Stimulated activated CD4-positive, alpha-beta T cell treated with anti-CD3 and anti-CD28 coated beads, Interleukin-4, amount 100 ng/mL, for 4 hours (primary cell): ENCODE data around the gene HAUS6.
"Not testable (repeated sequence)": the region's sequence is repeated elsewhere in the genome, so short reads cannot be mapped to it uniquely, and the experiment has no call there.

ENCODE experiments used
- DNase-seq, 2 experiments: peaks; one replicate each; pipeline ENCODE4 v3.0.0-alpha.2; 2020

The HAUS6 gene

DNA sequence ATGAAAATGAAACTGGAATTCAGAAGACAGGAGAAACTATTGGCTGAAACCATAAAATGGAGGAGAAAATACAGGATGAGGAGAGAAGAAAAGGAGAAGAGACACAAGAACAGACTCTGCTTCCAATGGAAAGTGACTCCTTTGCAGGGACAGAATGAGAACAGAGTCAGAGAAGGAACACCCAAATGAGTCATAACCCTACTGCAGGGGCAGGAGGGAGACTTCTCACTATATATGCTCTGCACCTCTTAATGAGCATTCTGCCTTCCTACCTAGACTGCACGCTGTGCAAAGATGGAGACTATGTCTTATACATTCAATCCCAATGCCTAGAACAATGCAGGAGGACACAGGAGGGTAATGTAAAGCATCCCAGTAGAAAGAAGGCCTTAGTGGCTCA is 71.8 kb downstream of the HAUS6 start:
- DNase-seq: no peak

DNA sequence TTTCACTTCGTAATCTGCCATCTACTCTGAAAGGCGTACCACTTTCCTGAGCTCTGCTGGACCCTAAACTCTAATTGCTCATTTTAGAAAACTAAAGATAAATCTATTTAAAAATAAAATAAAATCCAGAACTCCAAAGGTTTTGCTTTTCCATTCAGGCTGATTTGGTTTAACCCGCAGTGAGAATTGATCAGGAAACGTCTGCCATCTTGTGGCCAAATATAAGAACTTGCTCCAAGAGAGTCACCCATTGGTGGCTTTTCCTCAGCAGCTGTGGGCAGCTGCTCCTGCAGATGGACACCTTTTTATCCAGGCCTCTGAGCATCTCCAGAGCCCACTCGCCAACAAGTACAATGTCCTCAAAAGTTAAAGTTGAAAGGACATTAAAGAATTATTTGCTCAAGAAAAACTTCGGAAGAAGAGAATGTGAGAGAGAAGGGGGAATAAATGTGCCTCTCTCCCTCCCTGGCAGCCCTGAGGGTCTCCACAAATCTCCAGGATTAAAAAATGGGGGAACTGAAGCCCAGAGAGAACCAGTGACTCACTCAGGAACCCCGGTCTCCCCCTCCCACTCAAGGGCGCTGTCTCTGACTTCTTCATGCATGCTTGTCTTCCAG is 73.8 kb downstream of the HAUS6 start:
- DNase-seq: no peak

DNA sequence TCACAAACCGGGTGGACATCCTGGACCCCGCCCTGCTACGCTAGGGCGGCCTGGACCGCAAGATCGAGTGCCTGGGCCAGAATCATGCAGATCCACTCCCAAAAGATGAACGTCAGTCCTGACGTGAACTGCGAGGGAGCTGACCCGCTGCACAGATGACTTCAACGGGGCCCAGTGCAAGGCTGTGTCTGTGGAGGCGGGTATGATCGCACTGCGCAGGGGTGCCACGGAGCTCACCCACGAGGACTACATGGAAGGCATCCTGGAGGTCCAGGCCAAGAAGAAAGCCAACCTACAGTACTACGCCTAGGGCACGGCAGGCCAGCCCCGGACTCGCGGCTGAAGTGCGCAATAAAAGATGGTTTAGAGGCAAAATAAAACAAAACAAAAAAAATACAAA is 74.9 kb downstream of the HAUS6 start:
- DNase-seq: no peak

DNA sequence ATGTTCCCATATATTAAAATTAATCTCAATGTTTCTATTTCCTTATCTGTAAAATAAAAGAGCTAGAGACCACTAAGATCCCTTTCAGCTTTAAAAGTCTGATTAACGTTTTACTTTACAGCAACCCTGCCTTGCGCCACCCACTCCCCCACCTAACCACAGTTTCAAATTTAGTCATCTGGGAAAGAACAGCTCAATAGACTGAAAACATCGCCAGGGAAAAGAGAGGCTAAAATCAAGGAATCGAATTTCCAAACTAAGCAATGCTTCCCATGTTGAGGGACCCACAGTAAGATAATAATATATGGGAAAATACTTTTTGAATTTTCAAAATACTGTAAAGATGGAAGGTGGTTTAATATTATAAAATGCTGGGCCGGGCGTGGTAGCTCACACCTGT is 76.3 kb downstream of the HAUS6 start:
- no peak for DNase-seq

DNA sequence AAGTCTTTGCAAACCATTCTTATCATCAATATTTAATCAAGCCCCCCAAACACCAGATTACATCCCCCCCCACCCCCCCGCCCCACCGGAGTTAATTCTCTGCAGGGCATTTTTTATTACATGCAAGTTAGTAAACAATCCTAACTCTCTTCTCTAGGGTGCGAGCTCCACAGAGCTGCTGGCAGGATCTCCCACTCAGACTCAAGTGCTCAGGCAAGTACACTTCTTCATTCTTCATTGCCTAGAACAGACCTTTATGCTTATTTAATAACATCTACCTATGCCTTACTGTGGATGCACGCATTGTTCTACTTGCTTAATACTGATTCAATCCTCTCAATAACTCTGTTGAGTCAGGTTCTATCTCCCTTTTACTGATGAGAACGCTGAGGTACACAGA is 79.6 kb downstream of the HAUS6 start:
- no peak for DNase-seq

DNA sequence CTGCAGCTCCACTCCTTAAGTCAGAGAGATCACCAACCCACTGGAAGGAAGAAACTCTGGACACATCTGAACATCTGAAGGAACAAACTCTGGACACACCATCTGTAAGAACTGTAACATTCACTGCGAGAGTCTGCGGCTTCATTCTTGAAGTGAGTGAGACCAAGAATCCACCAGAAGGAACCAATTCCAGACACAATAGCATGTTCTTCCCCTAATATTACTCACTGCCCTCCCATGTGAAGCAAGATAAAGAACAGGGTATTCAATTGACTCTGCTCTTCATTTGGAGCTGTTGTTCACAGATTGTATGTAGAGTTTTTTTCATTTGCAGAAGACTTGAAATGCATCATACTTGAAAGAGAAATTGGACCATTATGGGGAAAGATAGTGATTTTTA is 80.5 kb downstream of the HAUS6 start:
- DNase-seq: no peak

DNA sequence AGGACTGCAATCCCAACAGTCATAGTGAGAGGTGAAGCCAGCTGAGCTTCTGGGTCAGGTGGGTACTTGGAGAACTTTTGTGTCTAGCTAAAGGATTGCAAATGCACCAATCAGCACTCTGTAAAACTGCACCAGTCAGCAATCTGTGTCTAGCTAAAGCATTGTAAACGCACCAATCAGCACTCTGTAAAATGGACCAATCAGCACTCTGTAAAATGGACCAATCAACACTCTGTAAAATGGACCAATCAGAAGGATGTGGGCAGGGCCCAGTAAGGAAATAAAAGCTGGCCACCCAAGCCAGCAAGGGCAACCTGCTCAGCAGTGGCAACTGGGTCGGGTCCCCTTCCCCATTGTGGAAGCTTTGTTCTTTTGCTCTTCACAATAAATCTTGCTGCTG is 81.1 kb downstream of the HAUS6 start:
- DNase-seq: not testable (repeated sequence)

DNA sequence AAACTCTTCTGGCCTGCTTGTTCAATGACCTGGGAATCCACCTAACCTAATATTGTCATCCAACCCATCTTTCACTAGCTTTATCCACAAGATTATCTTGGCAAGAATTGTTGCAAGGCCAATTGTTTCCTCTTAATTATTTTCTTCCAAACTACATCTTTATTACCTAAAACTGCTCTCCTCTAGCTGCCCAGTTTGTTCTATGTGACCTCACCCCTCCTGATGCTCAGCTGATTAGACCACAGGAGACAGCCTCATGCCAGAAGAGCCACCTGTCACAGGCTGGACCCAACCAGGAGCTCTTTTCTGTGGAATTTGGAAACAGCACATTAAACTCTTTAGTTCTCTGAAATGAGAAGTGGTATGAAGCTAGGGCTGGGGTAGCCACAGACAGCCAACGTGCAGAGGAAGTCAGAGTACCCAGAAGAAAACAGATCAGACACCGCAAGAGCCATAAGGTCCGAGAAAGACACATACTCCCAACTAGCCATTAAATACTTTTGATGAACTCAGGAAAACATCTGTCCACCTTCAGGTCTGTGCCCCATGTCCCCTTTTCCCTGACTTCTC is 81.7 kb downstream of the HAUS6 start:
- no peak for DNase-seq

DNA sequence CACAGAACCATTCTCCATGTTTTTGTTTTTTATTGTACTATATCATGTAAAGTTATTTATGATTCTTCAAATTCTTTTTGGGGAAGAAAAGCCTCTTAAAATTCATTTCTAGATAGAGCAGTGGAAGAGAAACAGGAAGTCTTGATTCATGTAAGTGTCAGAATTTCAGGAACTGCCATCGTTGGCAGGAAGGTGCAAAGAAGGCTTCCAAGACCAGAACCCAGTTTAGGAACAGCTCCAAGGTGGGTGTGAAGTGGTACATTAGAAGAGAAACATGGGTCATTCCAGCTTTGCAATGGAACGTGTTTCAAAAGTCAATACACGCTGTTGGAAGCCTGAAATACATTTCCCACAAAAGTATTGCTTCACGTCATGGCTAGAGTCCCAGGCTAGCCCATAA is 84.5 kb downstream of the HAUS6 start:
- no peak for DNase-seq

DNA sequence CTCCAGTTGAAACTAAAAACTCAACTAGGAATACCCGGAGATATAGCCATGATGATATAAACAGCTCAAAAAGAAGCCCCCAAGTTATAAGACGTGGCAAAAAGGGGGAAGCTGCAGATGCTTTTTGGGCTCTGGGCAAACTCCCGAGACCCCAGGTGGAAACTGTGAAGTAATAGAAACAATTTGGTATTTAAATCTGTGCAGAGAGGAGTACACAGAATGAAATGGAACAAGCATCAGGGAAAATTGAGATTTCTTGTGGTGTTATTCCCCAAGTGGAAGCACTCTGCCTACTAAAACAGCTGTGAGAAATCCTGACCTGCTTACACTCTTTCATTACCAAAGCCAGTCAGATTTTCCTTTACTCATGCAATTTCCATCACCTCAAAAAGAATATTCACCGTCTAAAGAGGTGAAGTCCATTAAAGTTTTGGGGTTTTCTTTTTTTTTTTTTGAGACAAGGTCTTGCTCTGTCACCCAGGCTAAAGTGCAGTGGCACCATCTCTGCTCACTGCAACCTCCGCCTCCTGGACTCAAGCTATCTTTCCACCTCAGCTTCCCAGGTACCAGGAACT is 93.2 kb downstream of the HAUS6 start:
- no peak for DNase-seq
